ENCODE measurements around the gene SPATC1L. TPM values are rescaled to one million over a fixed set of nuclear protein-coding genes. Genes with fewer than 3 reads are reported as not detected.

Gene SPATC1L
- total and polyA plus RNA-seq, 2 of the 8 experiments (the other 6 are each of a cell fraction or from before 2014, with no cell fraction given): 24.9 to 50.0 TPM

DNA sequence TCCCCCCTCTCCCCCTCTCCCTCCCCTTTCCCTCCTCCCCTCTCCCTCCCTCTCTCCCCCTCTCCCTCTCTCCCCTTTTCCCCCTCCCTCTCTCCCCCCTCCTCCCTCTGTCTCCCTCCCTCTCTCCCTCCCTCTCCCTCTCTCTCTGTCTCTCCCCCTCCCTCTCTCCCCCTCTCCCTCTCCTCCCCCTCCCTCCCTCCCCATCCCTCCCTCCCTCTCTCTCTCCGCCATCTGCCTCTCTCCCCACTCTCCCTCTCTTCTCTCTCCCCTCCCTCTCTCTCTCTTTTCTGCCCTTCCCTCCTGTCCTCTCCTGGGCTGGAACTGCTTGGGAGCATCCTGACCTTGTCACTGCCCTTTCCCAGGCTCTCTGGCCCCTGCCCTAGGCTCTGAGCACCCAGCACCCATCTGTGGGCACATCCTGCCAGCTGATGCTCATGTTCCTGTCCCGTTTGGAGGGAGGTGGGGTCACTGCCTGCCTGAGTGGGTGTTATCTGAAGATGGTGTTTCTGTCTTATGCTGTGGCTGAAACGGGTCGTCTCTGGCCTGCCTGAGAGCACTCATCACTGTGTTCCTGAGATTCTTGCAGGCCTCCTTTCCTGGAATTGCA, 39.7 kb downstream of the SPATC1L start:
- POLR2A ChIA-PET (ENCODE audit: partially characterized antibody): no interaction called here
- no peak for DNase-seq (ENCODE audit: low read depth in 1 of 2, low spot score in 2 of 2)
- TF ChIP-seq CBX8 (IDR thresholded peaks at IDR 0.05; ENCODE audit: borderline replicate concordance, low read depth, low read length) (no peak), EP300 (IDR thresholded peaks at IDR 0.05; ENCODE audit: borderline replicate concordance in 1 of 2, low read depth in 2 of 2, low read length in 2 of 2) (no peak), ASH2L (IDR thresholded peaks at IDR 0.05; ENCODE audit: low read length) (no peak), SIX5 (IDR thresholded peaks at IDR 0.05; ENCODE audit: low read depth, low read length) (no peak), EGR1 (IDR thresholded peaks at IDR 0.05; ENCODE audit: borderline replicate concordance, low read depth, low read length) (no peak), CBX5 (IDR thresholded peaks at IDR 0.05; ENCODE audit: low read depth, low read length) (no peak), MAFK (IDR thresholded peaks at IDR 0.05; ENCODE audit: low read depth, low read length) (no peak), NANOG (IDR thresholded peaks at IDR 0.05; ENCODE audit: insufficient read depth, low read depth, low read length, poor library complexity, severe bottlenecking) (no peak), TAF1 (IDR thresholded peaks at IDR 0.05; ENCODE audit: low read depth, low read length) (no peak), ZNF274 (IDR thresholded peaks at IDR 0.05; ENCODE audit: borderline replicate concordance, extremely low read depth, low read length) (no peak)

More for the DNA sequence above, 39.7 kb downstream of the SPATC1L start:
- no peak for FAIRE-seq
- peaks cover 0 to 8% of the 10 kb centered on the region in 2 experiments; a peak in 1 of 4 replicates for H3K9me3 ChIP-seq (ENCODE audit: insufficient read depth in 2 of 2, low read depth in 1 of 2, low read length in 1 of 2)
- CTCF ChIA-PET (ENCODE audit: partially characterized antibody): interaction anchor here (1.0 to 4.1 kb wide), 6 partner anchors 14 to 192 kb away, joined by 3 to 47 read pairs (median 6); no protein-coding TSS in a partner anchor
- no peaks in the 10 kb centered on the region; a peak in 1 of 8 replicates for H3K36me3 ChIP-seq (ENCODE audit: control insufficient read depth in 2 of 4, insufficient read depth in 4 of 4, low read length in 3 of 4)
- no peak overlapping the region for H2AFZ ChIP-seq (ENCODE audit: low read length)
- H2BK5ac ChIP-seq (ENCODE audit: low read depth, low read length): no peak overlapping the region
- H3K79me2 ChIP-seq (ENCODE audit: control insufficient read depth in 1 of 2, insufficient read depth in 2 of 2, low read length in 2 of 2): no peaks in the 10 kb centered on the region
- no peak overlapping the region for H4K91ac ChIP-seq (replicated peaks; ENCODE audit: insufficient read length, low read length)
- no peak overlapping the region for H4K5ac ChIP-seq (ENCODE audit: insufficient read length, low read depth, low read length)
- no peak overlapping the region for H3K14ac ChIP-seq (ENCODE audit: insufficient read length)
- no peak overlapping the region for H3K23ac ChIP-seq (ENCODE audit: insufficient read length)
- no peak overlapping the region for H2BK120ac ChIP-seq (replicated peaks; ENCODE audit: low read depth, low read length)
- peaks cover 0 to 19% (median 6%) of the 10 kb centered on the region in 4 experiments; a peak in 4 of 7 replicates for H3K27me3 ChIP-seq (replicated peaks in 1 of 4; ENCODE audit: control insufficient read depth in 3 of 4, extremely low read depth in 1 of 4, insufficient read depth in 3 of 4, low read length in 3 of 4)
- H3K23me2 ChIP-seq (ENCODE audit: low read depth, low read length): no peaks in the 10 kb centered on the region
- H3K9ac ChIP-seq (replicated peaks in 1 of 4; ENCODE audit: extremely low read depth in 1 of 4, low read depth in 3 of 4, low read length in 3 of 4): no peak overlapping the region
- 66% methylated on average over 4 of the region's 4 CpGs; no CpG with 5 or more reads in 1 of the 2 experiments for WGBS, 2 experiments (ENCODE audit: extremely low coverage in 1 of 2, insufficient coverage in 1 of 2, insufficient read length in 1 of 2, insufficient replicate concordance in 2 of 2, low coverage in 1 of 2, low lambda C conversion rate in 2 of 2, missing lambda C conversion rate in 1 of 2)
- no peaks in the 10 kb centered on the region for H4K20me1 ChIP-seq (replicated peaks in 1 of 2; ENCODE audit: control insufficient read depth in 1 of 2, insufficient read depth in 2 of 2, low read length in 2 of 2)
- no peak overlapping the region for H3K4ac ChIP-seq (replicated peaks; ENCODE audit: insufficient read length, low read depth, low read length)
- H2BK15ac ChIP-seq (ENCODE audit: low read length): 0 out of 2 replicates have a peak overlapping the region, but pooled peaks have one; percentile 81
- H3K79me1 ChIP-seq (ENCODE audit: low read depth, low read length): no peaks in the 10 kb centered on the region
- no peak overlapping the region for H3K27ac ChIP-seq (ENCODE audit: low read depth, low read length)
- H3K4me2 ChIP-seq (ENCODE audit: insufficient read depth in 1 of 2, low read depth in 2 of 2, low read length in 2 of 2): no peak overlapping the region
- peaks cover 0 to 2% (median 0%) of the 10 kb centered on the region in 4 experiments; a peak in 3 of 7 replicates for H3K4me1 ChIP-seq (replicated peaks in 1 of 4; ENCODE audit: control insufficient read depth in 3 of 4, insufficient read depth in 4 of 4, low read length in 3 of 4)
- no peak overlapping the region for H2AK5ac ChIP-seq (ENCODE audit: low read depth, low read length)
- peak overlapping the region; percentile 72; the same call in 1 of the 2 replicates for H2BK20ac ChIP-seq (ENCODE audit: low read length)
- H3K4me3 ChIP-seq (ENCODE audit: extremely low read depth in 1 of 4, insufficient read depth in 2 of 4, low read depth in 3 of 4, low read length in 4 of 4): no peak overlapping the region
- no peak overlapping the region for H3K18ac ChIP-seq (ENCODE audit: extremely low read depth, low read length)
- no peak overlapping the region for H3K56ac ChIP-seq (replicated peaks; ENCODE audit: insufficient read length, low read depth, low read length)
- H4K8ac ChIP-seq (ENCODE audit: extremely low read depth, insufficient read depth, low read length): no peak overlapping the region
- no peak overlapping the region for H2BK12ac ChIP-seq (ENCODE audit: low read depth, low read length)
